Neural progenitor cell (in vitro differentiated cells): ENCODE results near the gene LRRC8D. TPM values are rescaled to one million over a fixed set of nuclear protein-coding genes. Genes with fewer than 3 reads are reported as not detected.
"Not testable (repeated sequence)": the region's sequence is repeated elsewhere in the genome, so short reads cannot be mapped to it uniquely, and the experiment has no call there.

Experiments
- DNase-seq: peaks from one replicate; pipeline ENCODE4 v3.0.0-alpha.2; 2016; ENCODE audit warnings: low spot score
- H2AFZ ChIP-seq: fragments of 200-600 bp; sonication (generic); replicated peaks from 2 replicates; pipeline ENCODE4 v1.6.1; 2016; ENCODE audit warnings: antibody characterized with exemption
- H3F3A ChIP-seq: fragments of 200-600 bp; sonication (generic); 2 replicates; pipeline ENCODE4 v1.6.1; 2016; ENCODE audit warnings: antibody characterized with exemption, low read depth
- H3K27ac ChIP-seq: fragments of 200-600 bp; sonication (generic); 2 replicates; pipeline ENCODE4 v1.5.1; 2016; ENCODE audit warnings: mild to moderate bottlenecking
- H3K27me3 ChIP-seq: fragments of 200-600 bp; sonication (generic); 2 replicates; pipeline ENCODE4 v1.6.1; 2016; ENCODE audit warnings: mild to moderate bottlenecking, moderate library complexity
- H3K36me3 ChIP-seq: fragments of 200-600 bp; sonication (generic); 2 replicates; pipeline ENCODE4 v1.5.1; 2016
- H3K4me1 ChIP-seq: fragments of 200-600 bp; sonication (generic); 2 replicates; pipeline ENCODE4 v1.6.1; 2016; ENCODE audit warnings: mixed run types
- H3K4me2 ChIP-seq: fragments of 200-600 bp; sonication (generic); 2 replicates; pipeline ENCODE4 v1.6.1; 2016
- H3K4me3 ChIP-seq: fragments of 200-600 bp; sonication (generic); 2 replicates; pipeline ENCODE4 v1.5.1; 2016
- H3K79me2 ChIP-seq: fragments of 200-600 bp; sonication (generic); 2 replicates; pipeline ENCODE4 v1.6.1; 2016; ENCODE audit warnings: low read depth
- H3K9ac ChIP-seq: fragments of 200-600 bp; sonication (generic); 2 replicates; pipeline ENCODE4 v1.6.1; 2016
- H3K9me3 ChIP-seq: fragments of 200-600 bp; sonication (generic); 2 replicates; pipeline ENCODE4 v1.5.1; 2016; ENCODE audit warnings: low read depth
- H4K20me1 ChIP-seq: fragments of 200-600 bp; sonication (generic); 2 replicates; pipeline ENCODE4 v1.6.1; 2016; ENCODE audit warnings: low read depth
- H3K27ac Mint-ChIP-seq: 3 replicates; pipeline ENCODE4 v1.8.0; 2021; ENCODE audit warnings: mixed read lengths
- H3K27me3 Mint-ChIP-seq: 2 replicates; pipeline ENCODE4 v1.8.0; 2022; ENCODE audit warnings: low read depth, mild to moderate bottlenecking, inconsistent platforms, moderate library complexity, mixed read lengths; ENCODE audit not compliant: insufficient read depth
- H3K36me3 Mint-ChIP-seq: 3 replicates; pipeline ENCODE4 v1.8.0; 2021; ENCODE audit warnings: mixed read lengths
- H3K4me1 Mint-ChIP-seq: 3 replicates; pipeline ENCODE4 v1.8.0; 2021; ENCODE audit warnings: mixed read lengths
- H3K4me3 Mint-ChIP-seq: 3 replicates; pipeline ENCODE4 v1.8.0; 2021; ENCODE audit warnings: mild to moderate bottlenecking, moderate library complexity, mixed read lengths
- H3K9me3 Mint-ChIP-seq: 3 replicates; pipeline ENCODE4 v1.8.0; 2020; ENCODE audit warnings: mixed read lengths
- CTCF ChIP-seq: fragments of 200-600 bp; sonication (generic); IDR thresholded peaks from 2 replicates; pipeline ENCODE4 v1.5.1; 2017; ENCODE audit warnings: antibody characterized with exemption, mild to moderate bottlenecking
- EZH2 ChIP-seq: fragments of 200-600 bp; sonication (generic); IDR thresholded peaks from 2 replicates; pipeline ENCODE4 v1.6.1; 2017; ENCODE audit warnings: antibody characterized with exemption, mild to moderate bottlenecking, moderate library complexity
- EZH2phosphoT487 ChIP-seq: fragments of 200-600 bp; sonication (generic); IDR thresholded peaks from 2 replicates; pipeline ENCODE4 v1.6.1; 2017; ENCODE audit warnings: antibody characterized with exemption
- total RNA-seq: library from RNA; depleted of rRNA; stranded (reverse); fragments of >200 nt; gene quantifications from 2 replicates; pipeline ENCODE4 v1.2.3, GENCODE V29; 2015; ENCODE audit warnings: low replicate concordance

The LRRC8D gene
- total RNA-seq, 1 donor from 2014 or later, result 55.7 TPM

GRCh38 chr1:89923517-89923916 is 102.7 kb downstream of the LRRC8D start:
- no peak overlapping the region for H3K27ac ChIP-seq
- H3K36me3 Mint-ChIP-seq, result peaks cover 43% of the 10 kb centered on the region

GRCh38 chr1:89924075-89924474 is 103.2 kb downstream of the LRRC8D start:
- H3K4me3 ChIP-seq, H3F3A ChIP-seq, H3K4me1 ChIP-seq, H3K4me2 ChIP-seq, H3K4me1 Mint-ChIP-seq, H3K27me3 ChIP-seq, H3K4me3 Mint-ChIP-seq, H4K20me1 ChIP-seq, H3K27me3 Mint-ChIP-seq, DNase-seq, H3K27ac Mint-ChIP-seq, H3K27ac ChIP-seq, H2AFZ ChIP-seq, H3K9ac ChIP-seq: not testable (repeated sequence)
- Histone ChIP-seq H3K9me3 (peaks cover 11% of the 10 kb centered on the region), H3K79me2 (peaks cover 32% of the 10 kb centered on the region), H3K36me3 (peaks cover 19% of the 10 kb centered on the region)
- Mint-ChIP-seq H3K9me3 (peaks cover 24% of the 10 kb centered on the region), H3K36me3 (peaks cover 43% of the 10 kb centered on the region)

More at GRCh38 chr1:89923517-89923916, 102.7 kb downstream of the LRRC8D start:
- H3K4me1 ChIP-seq, result peaks cover 7% of the 10 kb centered on the region
- H3K27me3 ChIP-seq, result no peaks in the 10 kb centered on the region
- H3K27me3 Mint-ChIP-seq, result no peaks in the 10 kb centered on the region
- peaks cover 34% of the 10 kb centered on the region for H3K79me2 ChIP-seq
- H3K36me3 ChIP-seq, result peaks cover 19% of the 10 kb centered on the region
- peaks cover 14% of the 10 kb centered on the region for H4K20me1 ChIP-seq
- peaks cover 3% of the 10 kb centered on the region for H3F3A ChIP-seq
- H3K9me3 ChIP-seq, result peaks cover 11% of the 10 kb centered on the region
- H3K4me1 Mint-ChIP-seq, result peaks cover 9% of the 10 kb centered on the region
- H3K9me3 Mint-ChIP-seq, result peaks cover 24% of the 10 kb centered on the region
- no peak overlapping the region for H2AFZ ChIP-seq
- H3K4me3 ChIP-seq, result no peak overlapping the region
- DNase-seq, result no peak
- H3K4me3 Mint-ChIP-seq, result no peak overlapping the region
- no peak overlapping the region for H3K4me2 ChIP-seq
- no peak overlapping the region for H3K27ac Mint-ChIP-seq
- TF ChIP-seq EZH2 (no peak), EZH2phosphoT487 (no peak), CTCF (no peak)
- H3K9ac ChIP-seq, result no peak overlapping the region

GRCh38 chr1:89927049-89927448 is 106.2 kb downstream of the LRRC8D start:
- H3K27ac ChIP-seq, result no peak overlapping the region
- H3K4me1 ChIP-seq, result peaks cover 11% of the 10 kb centered on the region
- no peak overlapping the region for H3K4me2 ChIP-seq
- H3K4me1 Mint-ChIP-seq, result no peaks in the 10 kb centered on the region
- no peak overlapping the region for H3K4me3 ChIP-seq
- no peak overlapping the region for H3K9ac ChIP-seq
- H3F3A ChIP-seq, result peaks cover 7% of the 10 kb centered on the region
- H3K36me3 ChIP-seq, result peaks cover 19% of the 10 kb centered on the region
- H3K36me3 Mint-ChIP-seq, result peaks cover 41% of the 10 kb centered on the region
- H3K79me2 ChIP-seq, result peaks cover 5% of the 10 kb centered on the region
- no peak overlapping the region for H3K27ac Mint-ChIP-seq
- no peaks in the 10 kb centered on the region for H3K27me3 Mint-ChIP-seq
- no peak for DNase-seq
- no peak overlapping the region for H3K4me3 Mint-ChIP-seq
- H2AFZ ChIP-seq, result no peak overlapping the region
- no peaks in the 10 kb centered on the region for H4K20me1 ChIP-seq
- TF ChIP-seq EZH2phosphoT487 (no peak), EZH2 (no peak)
- H3K9me3 ChIP-seq, result peaks cover 11% of the 10 kb centered on the region
- H3K27me3 ChIP-seq, result no peaks in the 10 kb centered on the region
- peaks cover 19% of the 10 kb centered on the region for H3K9me3 Mint-ChIP-seq

- Histone ChIP-seq H3K36me3 (peaks cover 19% of the 10 kb centered on the region), H3K4me2 (no peak overlapping the region), H3K27me3 (no peaks in the 10 kb centered on the region), H3F3A (peaks cover 7% of the 10 kb centered on the region), H3K9me3 (peaks cover 11% of the 10 kb centered on the region), H3K9ac (no peak overlapping the region), H2AFZ (no peak overlapping the region), H4K20me1 (no peaks in the 10 kb centered on the region), H3K4me1 (peaks cover 11% of the 10 kb centered on the region), H3K79me2 (peaks cover 3% of the 10 kb centered on the region), H3K4me3 (no peak overlapping the region), H3K27ac (no peak overlapping the region)
- Mint-ChIP-seq H3K9me3 (peaks cover 17% of the 10 kb centered on the region), H3K4me3 (no peak overlapping the region), H3K27me3 (no peaks in the 10 kb centered on the region), H3K27ac (no peak overlapping the region), H3K36me3 (peaks cover 42% of the 10 kb centered on the region), H3K4me1 (no peaks in the 10 kb centered on the region)
- TF ChIP-seq EZH2 (no peak), EZH2phosphoT487 (no peak), CTCF (no peak)
- DNase-seq, result no peak
Observed at GRCh38 chr1:89927478-89927877, 106.6 kb downstream of the LRRC8D start.
